ENCODE measurements around the gene CPD.

GRCh38 chr17:30514895-30515596, 136.3 kb downstream of the CPD start:
- no peak for TF ChIP-seq POLR2A (IDR thresholded peaks at IDR 0.05; ENCODE audit: low read depth, low read length)
- TF ChIP-seq PAX5 (IDR thresholded peaks at IDR 0.05; ENCODE audit: insufficient read depth, low read length, severe bottlenecking) = no peak
- TF ChIP-seq POLR2AphosphoS5 (IDR thresholded peaks at IDR 0.05; ENCODE audit: low read depth, low read length) = no peak
